HG02642 (cell line): ENCODE results near the gene LZIC.
A peak's percentile ranks its signal among the peaks of the same experiment; 100 is the strongest.
"Not testable (repeated sequence)": the region's sequence is repeated elsewhere in the genome, so short reads cannot be mapped to it uniquely, and the experiment has no call there.

Experiments used
- ATAC-seq: cut with Tn5 transposase; IDR thresholded peaks from one replicate; pipeline ENCODE4 v1.9.1; 2021; ENCODE audit warnings: mild to moderate bottlenecking; ENCODE audit not compliant: unreplicated experiment, poor library complexity

Gene LZIC

GRCh38 chr1:9942939-9943788 lies at the start of gene LZIC, which contains the start of gene NMNAT1:
Gene LZIC (minus strand): TSS chr1:9943391. CDS start chr1:9936619, 6,772 bp downstream.
Gene NMNAT1 (plus strand): TSS chr1:9943475. CDS start chr1:9972074, 28,599 bp downstream.
- peak; percentile 94 for ATAC-seq

GRCh38 chr1:9992910-9993309 lies 49.7 kb upstream of the LZIC start:
- ATAC-seq, result no peak

- no peak for ATAC-seq
These were observed 47.8 kb upstream of the LZIC start for GRCh38 chr1:9990944-9991343.

GRCh38 chr1:9989773-9990172 lies 46.6 kb upstream of the LZIC start:
- no peak for ATAC-seq

DNA sequence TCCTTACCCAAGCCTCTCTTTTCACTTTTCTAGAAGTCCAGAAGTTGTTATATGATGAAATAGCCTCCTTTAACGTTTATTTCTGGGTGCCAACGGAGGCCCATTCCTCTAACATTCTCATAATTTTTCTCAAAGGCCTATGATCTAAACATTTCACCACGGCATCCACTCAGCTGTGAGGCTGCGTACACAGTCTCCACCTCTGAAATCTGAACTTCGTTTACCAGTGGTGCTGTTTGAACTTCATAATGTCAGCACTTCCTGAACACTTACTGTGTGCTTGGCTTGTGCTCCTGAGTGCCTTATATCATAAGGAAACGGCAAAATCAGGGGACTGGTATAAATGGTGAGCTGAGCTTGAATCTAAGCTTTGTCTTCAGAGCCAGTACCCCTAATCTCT lies 41.8 kb upstream of the LZIC start:
- ATAC-seq, result no peak

GRCh38 chr1:9984253-9984652 lies 41.1 kb upstream of the LZIC start:
- no peak for ATAC-seq

DNA sequence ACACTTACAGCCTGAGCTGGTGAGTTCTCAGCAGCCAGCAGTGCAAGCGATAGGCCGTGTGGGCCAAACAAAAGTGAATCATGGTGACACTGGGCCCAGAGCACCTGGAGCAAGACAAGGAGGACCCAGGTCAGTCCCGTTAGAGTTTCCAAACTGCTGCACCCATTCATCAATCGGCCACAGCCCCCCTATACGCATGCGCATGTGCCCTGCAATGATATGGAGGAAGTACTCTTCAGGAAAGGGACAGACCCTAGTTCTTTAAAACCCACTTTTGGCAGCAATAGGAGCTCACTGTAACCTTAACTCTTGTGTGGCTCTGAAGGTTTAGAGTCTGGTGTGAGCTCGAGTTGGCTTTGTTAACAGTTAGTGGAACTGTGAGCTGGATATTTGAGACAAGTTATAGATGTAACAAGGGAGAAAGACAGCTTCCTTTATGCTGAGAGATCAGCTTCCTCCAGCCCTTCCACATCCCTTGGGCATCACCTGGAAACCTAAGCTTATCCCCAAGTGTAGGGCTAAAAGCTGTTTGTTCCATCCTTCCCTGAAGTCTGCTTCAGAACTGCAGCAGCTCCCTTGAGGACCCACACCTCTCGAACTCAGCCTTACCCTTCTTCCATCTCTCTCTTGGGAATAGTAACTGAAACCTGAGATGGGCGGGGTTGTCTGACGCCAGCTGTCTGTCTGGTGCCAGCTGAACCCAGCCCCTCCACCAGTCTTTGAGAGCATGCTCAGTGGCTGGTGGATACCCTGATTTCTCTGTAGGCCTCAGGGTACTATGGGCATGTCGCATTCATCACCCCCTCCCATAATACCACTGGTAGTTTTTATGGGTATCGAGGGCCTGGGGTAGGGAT lies 17.7 kb upstream of the LZIC start:
- peak; percentile 48 for ATAC-seq

DNA sequence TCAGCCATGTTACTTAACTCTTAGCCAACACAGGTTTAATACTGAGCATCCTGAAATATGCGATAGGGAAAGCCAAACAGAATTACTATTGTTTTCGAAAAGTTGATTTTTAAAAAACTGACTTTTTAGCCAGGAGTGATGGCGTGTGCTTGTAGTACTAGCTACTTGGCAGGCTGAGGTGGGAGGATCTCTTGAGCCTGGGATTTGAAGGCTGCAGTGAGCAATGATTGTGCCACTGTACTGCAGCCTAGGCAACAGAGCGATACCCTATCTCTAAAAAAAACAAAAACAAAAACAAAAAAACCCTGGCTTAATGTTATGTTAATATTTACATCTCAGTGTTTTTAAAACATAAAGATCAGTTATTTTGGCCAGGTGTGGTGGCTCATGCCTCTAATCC lies 16.8 kb upstream of the LZIC start:
- no peak for ATAC-seq

- no peak for ATAC-seq
These were observed 14.5 kb upstream of the LZIC start for GRCh38 chr1:9957726-9958125.

DNA sequence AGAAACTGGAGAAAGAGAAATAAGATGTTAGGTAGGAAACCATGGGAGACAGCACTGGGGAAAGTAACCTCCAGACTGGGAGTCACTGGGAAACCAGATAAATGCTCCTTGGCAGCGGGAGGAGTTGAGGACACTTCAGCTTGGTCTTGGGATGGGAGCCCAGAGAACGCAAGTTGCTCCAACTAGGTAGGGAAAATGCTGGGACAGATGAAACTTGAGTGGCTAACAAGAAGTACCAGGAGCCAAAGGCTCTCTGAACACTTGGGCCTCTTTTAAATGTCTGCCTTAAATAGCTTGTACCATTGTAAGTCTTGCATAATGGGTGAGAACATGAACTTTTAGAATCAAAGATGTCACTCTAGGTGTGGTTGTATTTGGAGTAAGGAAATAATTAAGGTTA lies 3.1 kb upstream of the LZIC start:
- ATAC-seq, result no peak

DNA sequence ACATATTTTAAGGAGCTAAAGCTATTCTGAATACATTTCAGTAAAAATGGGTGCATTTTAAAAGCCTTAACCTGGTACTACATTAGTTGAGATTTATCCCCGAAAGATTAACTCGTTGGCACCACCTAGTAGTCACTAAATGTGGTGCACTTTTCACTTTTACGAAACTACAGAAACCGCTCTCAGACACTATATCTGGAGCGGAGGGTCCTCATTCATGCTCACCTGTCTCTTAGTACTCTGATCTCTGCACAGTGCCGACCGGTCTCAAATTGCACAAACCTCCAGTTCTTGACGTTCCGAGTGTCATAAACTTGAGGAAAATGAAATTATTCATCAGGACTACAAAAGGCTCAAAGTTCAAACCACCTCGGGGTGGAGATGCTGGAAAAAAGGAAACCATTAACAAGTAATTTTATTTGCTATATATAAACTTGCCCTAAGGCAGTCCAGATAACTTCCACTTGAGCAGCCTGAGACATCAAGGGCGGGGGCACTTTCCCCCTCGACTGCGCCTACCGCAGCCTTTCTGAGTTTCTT lies 722 bp downstream of the LZIC start:
- ATAC-seq, result no peak

DNA sequence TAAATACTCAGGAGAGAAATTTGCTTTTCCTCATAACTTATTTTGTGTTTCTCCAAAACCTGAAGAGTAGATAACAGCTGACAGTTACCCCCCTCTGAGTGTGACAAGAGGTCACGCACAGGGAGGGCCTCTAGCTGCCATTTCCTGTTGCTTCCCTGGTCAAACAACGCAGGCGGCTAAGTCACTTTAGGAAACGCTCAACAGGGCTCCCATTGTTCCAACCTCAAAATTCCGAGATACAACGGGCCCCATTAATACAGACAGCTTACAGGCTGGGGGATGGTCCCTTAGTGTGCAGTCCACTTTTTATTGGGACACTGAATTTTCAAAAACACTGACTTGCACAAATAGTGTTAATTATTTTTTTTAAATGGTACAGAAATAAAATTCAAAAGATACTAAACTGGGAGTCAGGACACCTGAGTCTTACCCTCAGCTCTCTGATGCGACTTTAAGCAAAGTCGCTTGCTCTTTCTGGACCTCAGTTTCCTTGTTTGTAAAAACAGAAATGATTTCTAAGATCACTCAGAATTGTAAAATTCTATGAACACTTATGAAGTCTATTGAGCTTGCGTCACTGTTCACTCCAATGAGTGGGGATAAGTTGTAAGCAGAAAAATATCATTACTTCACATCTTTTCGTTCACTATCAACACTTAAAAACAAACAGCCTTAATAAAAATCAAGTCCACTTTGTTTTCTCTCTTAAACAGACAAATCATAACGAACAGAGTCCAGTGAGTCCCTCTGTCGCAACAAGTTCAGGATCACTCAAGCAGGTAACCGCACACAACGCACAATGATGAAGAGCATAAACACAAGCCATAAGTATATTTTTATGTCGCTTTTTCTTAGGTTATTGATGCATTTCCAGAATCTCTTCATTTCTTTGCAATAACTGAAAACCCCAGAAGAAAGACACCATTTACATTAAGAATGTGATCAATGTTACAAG lies 13.5 kb downstream of the LZIC start:
- no peak for ATAC-seq

GRCh38 chr1:9927259-9927658 lies 15.9 kb downstream of the LZIC start:
- no peak for ATAC-seq

DNA sequence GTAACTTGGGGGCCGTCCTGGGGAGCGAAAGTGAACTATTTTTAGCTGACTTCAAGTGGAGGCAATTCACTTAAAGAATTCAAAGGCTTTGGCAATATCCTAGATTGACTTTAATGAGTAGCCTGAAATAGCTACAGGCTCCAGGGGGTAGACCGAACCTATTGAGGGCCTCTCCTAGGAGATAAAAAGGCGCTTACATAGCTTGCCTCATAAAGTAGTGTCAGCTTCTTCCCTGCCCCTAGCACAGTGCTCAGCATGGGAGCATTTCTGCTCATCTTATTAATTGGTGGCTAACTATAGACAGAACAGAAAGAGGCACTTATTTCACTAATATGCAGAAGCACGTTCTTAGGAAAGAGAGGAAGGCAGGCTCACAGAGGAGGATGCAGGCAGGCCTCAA lies 20.8 kb downstream of the LZIC start:
- no peak for ATAC-seq

- ATAC-seq, result no peak
These were observed 22.6 kb downstream of the LZIC start for GRCh38 chr1:9920606-9921005.

- ATAC-seq, result no peak
These were observed 25.3 kb downstream of the LZIC start for GRCh38 chr1:9917901-9918300.

DNA sequence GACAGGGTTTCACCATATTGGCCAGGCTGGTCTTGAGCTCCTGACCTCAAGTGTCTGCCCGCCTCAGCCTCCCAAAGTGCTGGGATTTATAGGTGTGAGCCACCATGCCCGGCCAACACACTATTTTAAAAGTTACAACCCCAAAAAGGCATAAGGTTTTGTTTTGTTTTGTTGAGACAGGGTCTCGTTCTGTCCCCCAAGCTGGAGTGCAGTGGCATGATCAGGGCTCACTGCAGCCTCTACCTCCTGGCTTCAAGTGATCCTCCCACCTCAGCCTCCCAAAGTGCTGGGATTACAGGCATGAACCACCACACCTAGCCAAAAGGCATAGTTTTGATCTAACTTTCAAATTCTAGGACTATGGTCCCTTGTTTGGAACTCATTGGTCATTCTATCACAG lies 25.7 kb downstream of the LZIC start:
- not testable (repeated sequence) for ATAC-seq

- ATAC-seq, result no peak
These were observed 26.7 kb downstream of the LZIC start for GRCh38 chr1:9916452-9916851.

- no peak for ATAC-seq
These were observed 28.6 kb downstream of the LZIC start for GRCh38 chr1:9914610-9914937.
